Activated naive CD4-positive, alpha-beta T cell treated with anti-CD3 and anti-CD28 coated beads, Interleukin-2, amount 50 U/mL, for 16 hours (primary cell): ENCODE measurements around the gene NELL2.
"Not testable (repeated sequence)": the region's sequence is repeated elsewhere in the genome, so short reads cannot be mapped to it uniquely, and the experiment has no call there.

Experiments
- DNase-seq: peaks from one replicate; pipeline ENCODE4 v3.0.0-alpha.2; 2020

NELL2 gene

GRCh38 chr12:44847403-44847802 is 28.7 kb downstream of the NELL2 start:
- DNase-seq, result no peak

DNA sequence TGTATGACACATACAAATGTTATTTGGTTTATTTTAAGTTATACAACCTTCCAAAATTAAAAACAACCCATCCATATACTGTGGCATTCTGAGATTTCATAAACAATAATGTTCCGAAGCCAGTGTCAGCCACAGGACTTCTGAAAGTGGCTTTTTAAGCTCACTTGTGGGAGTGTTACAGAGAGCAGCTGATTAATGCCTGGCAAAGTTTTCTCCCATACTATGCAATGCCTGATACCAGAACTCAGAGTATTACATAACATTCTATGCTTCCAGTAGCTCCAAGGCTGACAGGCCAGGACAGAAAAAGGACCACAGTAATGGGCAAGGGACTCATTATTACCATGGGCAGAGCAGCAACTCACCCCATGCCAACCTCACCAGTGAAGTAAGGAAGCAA is 29.3 kb downstream of the NELL2 start:
- no peak for DNase-seq

DNA sequence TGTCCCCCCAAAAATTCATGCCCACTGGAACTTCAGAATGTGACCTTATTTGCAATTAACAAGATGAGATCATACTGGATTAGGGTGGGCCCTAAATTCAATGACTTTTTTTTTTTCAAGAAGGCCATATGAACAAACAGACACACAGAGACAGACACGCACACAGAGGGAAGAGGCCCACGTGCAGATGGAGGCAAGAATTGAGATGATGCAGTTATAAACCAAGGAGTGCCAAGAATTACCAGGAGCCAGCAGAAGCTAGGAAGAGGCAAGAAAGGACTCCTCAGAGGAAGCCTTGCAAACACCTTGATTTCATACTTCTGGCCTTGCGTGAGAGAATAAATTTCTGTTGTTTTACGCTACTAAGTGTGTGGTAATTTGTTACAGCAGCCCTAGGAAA is 33.4 kb downstream of the NELL2 start:
- DNase-seq, result no peak

DNA sequence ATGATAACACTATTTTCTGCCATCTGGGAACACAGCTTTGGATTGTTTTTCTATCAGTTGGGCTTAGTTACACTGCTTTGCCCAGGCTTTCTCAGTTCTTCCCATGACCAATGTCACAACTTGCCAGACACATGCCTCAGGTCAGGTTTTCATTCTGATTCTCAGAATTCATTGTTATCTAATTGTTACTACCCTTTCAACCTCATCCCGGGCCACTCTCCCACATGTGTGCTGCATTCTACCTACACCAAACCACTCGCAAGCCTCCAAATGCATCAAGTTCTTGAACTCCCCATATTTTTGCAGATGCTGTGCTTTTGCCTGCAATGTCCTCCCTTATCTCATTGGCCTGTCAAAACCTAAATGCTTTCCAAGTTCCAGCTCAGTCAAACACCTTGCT is 36.3 kb downstream of the NELL2 start:
- DNase-seq, result no peak

DNA sequence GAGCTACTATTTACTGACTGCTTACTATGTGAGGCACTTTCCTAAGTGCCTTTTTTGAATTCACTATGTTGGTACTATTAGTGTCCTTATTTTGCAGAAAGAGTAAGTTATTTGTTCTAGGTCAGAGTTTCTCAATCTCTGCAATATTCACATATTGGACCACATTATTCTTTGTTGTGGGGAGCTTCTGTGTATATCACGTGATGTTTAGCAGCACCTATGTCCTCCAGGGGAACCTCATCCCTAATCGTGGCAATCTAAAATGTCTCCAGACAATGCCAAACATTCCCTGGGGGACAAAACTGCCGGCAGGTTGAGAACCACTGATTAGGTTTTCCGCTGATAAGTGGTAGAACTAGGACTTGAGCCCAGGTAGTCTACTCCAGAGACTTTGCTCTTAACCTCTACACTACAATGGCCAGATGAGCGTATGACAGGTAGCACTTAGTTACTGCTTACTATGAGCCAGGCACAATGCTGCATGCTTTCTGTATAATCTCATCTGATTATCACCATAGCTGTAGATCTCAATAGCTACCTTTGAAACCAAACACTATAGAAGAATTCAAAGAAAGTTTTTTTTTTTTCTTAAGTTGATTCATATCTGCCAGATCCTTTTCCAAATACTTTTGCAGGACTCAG is 38.9 kb downstream of the NELL2 start:
- no peak for DNase-seq

- DNase-seq, result no peak
Observed at GRCh38 chr12:44835641-44836379, 40.3 kb downstream of the NELL2 start.

GRCh38 chr12:44834996-44835395 is 41.1 kb downstream of the NELL2 start:
- DNase-seq, result not testable (repeated sequence)

GRCh38 chr12:44833561-44833960 is 42.6 kb downstream of the NELL2 start:
- no peak for DNase-seq

DNA sequence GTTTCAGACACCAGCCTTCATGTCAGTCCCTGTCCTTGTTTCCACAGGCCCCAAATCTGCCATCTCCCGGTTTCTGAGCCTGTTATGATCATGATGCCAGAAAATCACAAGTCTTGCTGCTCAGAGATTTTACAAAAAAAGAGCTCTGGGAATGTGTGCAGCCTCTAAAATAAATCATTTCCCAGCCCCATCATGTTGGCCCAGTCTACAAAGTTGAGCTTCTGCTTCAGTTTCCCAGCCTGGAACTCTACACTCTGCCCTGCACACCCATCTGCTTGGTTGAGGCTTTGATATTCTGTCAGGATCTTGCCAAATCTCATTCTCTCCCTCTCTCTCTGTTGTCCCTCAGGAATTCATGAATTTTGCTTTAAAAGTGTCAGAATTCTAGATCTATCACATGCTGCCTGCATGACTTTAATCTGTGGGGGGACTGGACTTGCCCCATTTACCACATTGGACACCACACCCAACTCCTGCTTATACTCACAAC is 45.5 kb downstream of the NELL2 start:
- DNase-seq, result no peak

GRCh38 chr12:44829045-44829444 is 47.1 kb downstream of the NELL2 start:
- DNase-seq, result no peak

DNA sequence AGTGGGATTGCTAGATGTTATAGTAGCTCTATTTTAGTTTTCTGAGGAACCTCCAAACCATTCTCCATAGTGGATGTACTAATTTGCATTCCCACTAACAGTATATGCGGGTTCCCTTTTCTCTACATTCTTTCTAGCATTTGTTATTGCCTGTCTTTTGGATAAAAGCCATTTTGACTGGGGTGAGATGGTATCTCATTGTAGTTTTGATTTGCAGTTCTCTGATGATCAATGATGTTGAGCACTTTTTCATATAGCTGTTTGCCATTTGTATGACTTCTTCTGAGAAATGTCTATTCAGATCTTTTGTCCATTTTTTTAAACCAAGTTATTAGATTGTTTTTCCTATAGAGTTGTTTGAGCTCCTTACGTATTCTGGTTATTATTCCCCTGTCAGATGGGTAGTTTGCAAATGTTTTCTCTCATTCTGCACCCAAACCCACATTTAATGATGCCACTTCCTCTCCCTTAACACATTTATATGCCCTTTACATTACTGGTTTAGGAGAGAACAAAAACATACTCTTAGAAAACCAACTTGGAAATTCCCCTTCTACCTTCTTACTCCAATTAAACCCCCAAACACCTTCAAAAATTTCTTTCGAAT is 48.2 kb downstream of the NELL2 start:
- no peak for DNase-seq

- not testable (repeated sequence) for DNase-seq
Observed at GRCh38 chr12:44821702-44822101, 54.4 kb downstream of the NELL2 start.

- no peak for DNase-seq
Observed at GRCh38 chr12:44819884-44820283, 56.2 kb downstream of the NELL2 start.

- no peak for DNase-seq
Observed at GRCh38 chr12:44817687-44818086, 58.4 kb downstream of the NELL2 start.

- no peak for DNase-seq
Observed at GRCh38 chr12:44816446-44817017, 59.6 kb downstream of the NELL2 start.

DNA sequence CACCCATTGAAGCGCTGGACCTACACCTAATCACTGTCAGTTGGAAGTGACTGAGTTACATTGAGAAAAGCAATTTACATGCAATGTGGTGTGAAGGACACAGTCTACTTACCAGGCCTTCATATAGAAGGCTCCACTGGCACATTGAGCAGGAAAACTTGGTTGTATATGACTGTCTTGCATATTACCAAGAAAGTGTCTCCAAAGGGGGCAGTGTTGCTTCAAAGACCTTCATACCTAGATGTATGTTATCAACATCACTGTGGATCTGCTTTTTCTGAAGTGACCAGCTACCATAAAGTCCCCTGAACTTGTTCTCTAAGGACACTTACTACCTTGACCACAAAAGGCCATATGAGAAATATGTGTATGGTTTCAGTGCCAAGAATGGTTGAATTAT is 64.1 kb downstream of the NELL2 start:
- peak; percentile 28 for DNase-seq

DNA sequence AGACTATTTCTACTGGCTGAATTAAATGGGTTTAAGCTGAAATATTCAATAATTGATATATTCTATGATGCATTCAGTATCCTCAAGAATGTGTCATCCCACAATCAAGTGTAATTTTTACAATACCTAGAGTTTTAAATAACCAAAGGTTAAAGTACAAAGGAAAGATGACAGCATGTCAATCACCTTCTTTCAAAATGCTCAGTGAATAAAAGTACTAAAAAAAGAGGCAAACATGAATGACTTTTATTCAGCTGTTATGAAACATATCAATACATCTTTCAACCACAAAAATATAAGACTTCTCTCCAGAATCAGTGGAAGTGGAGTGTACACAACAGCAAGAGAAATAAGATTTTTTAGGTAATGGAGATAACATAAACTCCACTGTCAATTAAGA is 72.0 kb downstream of the NELL2 start:
- DNase-seq, result no peak

DNA sequence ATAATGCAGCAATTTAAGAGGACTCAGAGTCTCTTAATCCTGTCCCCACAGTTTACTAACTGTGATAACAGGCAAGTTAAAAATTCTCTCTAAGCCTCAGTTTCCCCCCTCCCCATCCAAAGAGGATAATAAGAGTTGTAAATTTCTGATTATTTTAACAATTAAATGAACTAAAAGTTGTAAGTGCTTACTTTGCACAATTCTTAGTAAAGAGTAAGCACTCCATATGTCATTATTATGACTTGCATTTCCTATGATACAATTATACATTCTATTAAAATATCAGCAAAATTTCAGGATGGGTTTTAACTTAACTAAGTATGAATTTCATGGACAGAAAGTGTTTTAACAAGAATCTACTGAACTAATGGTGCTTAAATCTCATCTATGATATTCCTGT is 80.1 kb downstream of the NELL2 start:
- no peak for DNase-seq

GRCh38 chr12:44788731-44789130 is 87.4 kb downstream of the NELL2 start:
- no peak for DNase-seq

GRCh38 chr12:44780221-44780790 is 95.8 kb downstream of the NELL2 start:
- no peak for DNase-seq

- DNase-seq, result no peak
Observed at GRCh38 chr12:44779766-44780165, 96.3 kb downstream of the NELL2 start.

DNA sequence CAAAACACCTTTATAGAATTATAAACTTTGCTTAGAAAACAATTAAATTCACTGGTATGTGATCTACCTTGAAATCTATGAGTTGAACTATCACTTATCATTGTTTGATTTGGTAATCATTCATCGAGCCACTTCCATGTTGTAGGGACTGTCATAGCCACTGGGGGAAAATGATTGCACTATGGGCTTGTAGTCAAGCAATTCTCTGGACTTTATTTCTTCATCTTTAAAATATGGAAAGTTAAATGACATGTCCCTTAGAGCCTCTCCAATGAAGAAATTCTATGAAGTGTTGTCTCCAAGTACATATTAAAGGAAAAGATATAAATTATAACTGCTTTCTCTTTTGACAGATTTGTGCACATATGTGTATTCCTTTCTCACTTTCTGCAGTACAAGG is 97.3 kb downstream of the NELL2 start:
- no peak for DNase-seq

DNA sequence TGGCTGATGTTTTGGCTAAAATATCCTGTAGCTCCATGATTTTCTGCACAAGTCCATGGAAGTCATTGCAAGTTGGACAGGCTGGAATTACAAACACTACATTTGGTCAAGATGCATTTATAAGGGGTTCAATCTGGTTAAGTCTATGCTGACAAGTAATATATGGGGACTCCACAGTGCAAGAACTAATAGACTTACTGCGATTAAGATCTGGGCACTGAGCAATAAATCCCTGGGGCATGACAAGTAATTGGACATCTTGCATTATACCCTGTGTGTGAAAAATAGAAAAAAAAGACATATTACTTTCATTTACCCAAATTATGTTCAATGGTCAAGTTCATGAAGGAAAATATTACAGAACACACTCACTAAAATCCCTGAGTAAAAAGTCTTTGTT is 99.1 kb downstream of the NELL2 start:
- no peak for DNase-seq

DNA sequence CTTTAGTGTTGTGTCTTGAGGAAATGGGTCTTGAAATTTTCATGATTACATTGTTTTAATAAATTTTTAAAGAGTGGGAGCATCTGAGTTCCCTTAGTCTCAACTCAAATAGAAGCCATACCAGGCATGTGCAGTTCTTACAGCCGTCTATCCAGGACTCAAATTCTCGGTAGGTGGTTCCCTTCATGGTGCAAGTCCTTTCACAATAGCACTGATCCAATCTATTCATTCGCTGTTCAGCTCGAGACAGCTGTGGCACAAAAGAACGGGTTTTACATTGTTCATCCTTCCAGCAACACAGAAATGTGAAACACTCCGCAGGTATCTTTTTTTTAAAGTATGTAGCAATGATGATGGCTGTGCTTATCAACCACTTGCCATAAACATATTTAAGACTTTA is 100.2 kb downstream of the NELL2 start:
- DNase-seq, result no peak
